ENCODE results near the gene FAT1.

DNA sequence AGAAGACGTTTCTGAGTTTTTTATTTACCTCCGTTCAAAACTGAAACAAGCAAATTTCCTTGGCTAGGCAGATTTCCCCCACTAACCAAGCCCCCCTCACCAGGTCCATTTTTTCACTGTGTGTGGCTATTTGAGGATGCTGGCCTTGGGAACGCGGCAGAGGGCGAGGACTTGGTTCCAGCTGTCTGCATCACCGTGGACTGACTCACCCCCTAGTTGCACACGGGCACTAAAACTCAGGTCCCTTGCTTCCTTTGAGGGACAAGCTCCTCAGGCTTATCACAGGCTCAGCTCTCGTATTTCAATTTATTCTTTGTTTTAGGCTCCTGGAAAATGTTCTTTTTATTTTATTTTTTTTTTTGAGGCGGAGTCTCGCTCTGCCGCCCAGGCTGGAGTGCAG lies 159.9 kb downstream of the FAT1 start:
- TF ChIP-seq TARDBP (IDR thresholded peaks at IDR 0.05) (no peak), BHLHE40 (IDR thresholded peaks at IDR 0.05; ENCODE audit: borderline replicate concordance) (no peak), SUZ12 (IDR thresholded peaks at IDR 0.05) (no peak), NFRKB (IDR thresholded peaks at IDR 0.05) (no peak), FOXK2 (IDR thresholded peaks at IDR 0.05) (no peak), ELF4 (IDR thresholded peaks at IDR 0.05) (no peak), ZNF384 (IDR thresholded peaks at IDR 0.05) (no peak), SP1 (IDR thresholded peaks at IDR 0.05) (no peak), ARNT (IDR thresholded peaks at IDR 0.05) (no peak), FOXA1 (IDR thresholded peaks at IDR 0.05) (no peak), HDGF (IDR thresholded peaks at IDR 0.05; ENCODE audit: borderline replicate concordance) (no peak), FOXM1 (IDR thresholded peaks at IDR 0.05; ENCODE audit: borderline replicate concordance) (no peak), L3MBTL2 (conservative IDR thresholded peaks at IDR 0.05) (no peak)
- TF ChIP-seq, protein P1, sequence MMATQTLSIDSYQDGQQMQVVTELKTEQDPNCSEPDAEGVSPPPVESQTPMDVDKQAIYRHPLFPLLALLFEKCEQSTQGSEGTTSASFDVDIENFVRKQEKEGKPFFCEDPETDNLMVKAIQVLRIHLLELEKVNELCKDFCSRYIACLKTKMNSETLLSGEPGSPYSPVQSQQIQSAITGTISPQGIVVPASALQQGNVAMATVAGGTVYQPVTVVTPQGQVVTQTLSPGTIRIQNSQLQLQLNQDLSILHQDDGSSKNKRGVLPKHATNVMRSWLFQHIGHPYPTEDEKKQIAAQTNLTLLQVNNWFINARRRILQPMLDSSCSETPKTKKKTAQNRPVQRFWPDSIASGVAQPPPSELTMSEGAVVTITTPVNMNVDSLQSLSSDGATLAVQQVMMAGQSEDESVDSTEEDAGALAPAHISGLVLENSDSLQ (IDR thresholded peaks at IDR 0.05) = no peak
